Measurements from ENCODE around the gene STK40.
A peak's percentile ranks its signal among the peaks of the same experiment; 100 is the strongest.

The STK40 gene

GRCh38 chr1:36397378-36398230, 11.9 kb upstream of the STK40 start, which contains the start of gene LSM10:
LSM10 (minus strand) TSS chr1:36397908; CDS start chr1:36394129, 3,779 bp downstream.
- DNase-seq, result peak; percentile 90 to 93

- DNase-seq, result peak in 1 of 2 donors; percentile 33
Observed at GRCh38 chr1:36397083-36397377, 11.3 kb upstream of the STK40 start.

GRCh38 chr1:36396359-36396758, 10.6 kb upstream of the STK40 start:
- no peak for DNase-seq

GRCh38 chr1:36393686-36394085, 8.0 kb upstream of the STK40 start:
- no peak for DNase-seq

- DNase-seq, result no peak
Observed at GRCh38 chr1:36392836-36393235, 7.1 kb upstream of the STK40 start.

- no peak for DNase-seq
Observed at GRCh38 chr1:36391271-36391670, 5.5 kb upstream of the STK40 start.

- peak in 1 of 2 donors; percentile 33 for DNase-seq
Observed at GRCh38 chr1:36390411-36390810, 4.7 kb upstream of the STK40 start.

- peak in 1 of 2 donors; percentile 52 for DNase-seq
Observed at GRCh38 chr1:36389999-36390398, 4.3 kb upstream of the STK40 start.

- no peak for DNase-seq
Observed at GRCh38 chr1:36389261-36389660, 3.5 kb upstream of the STK40 start.

- peak in 1 of 2 donors; percentile 51 for DNase-seq
Observed at GRCh38 chr1:36387141-36387949, 1.6 kb upstream of the STK40 start.

- peak; percentile 88 to 92 for DNase-seq
Observed at GRCh38 chr1:36386265-36387140, 779 bp upstream of the STK40 start.

- peak; percentile 26 to 58 for DNase-seq
Observed at GRCh38 chr1:36384542-36385409, 948 bp downstream of the STK40 start.

- DNase-seq, result no peak
Observed at GRCh38 chr1:36383240-36383639, 2.5 kb downstream of the STK40 start.

- no peak for DNase-seq
Observed at GRCh38 chr1:36382669-36383068, 3.1 kb downstream of the STK40 start.

GRCh38 chr1:36382231-36382630, 3.5 kb downstream of the STK40 start:
- no peak for DNase-seq

- DNase-seq, result no peak
Observed at GRCh38 chr1:36381405-36381804, 4.3 kb downstream of the STK40 start.

- no peak for DNase-seq
Observed at GRCh38 chr1:36380782-36381181, 4.9 kb downstream of the STK40 start.

GRCh38 chr1:36380143-36380619, 5.5 kb downstream of the STK40 start:
- DNase-seq, result no peak

GRCh38 chr1:36377791-36378492, 7.8 kb downstream of the STK40 start:
- DNase-seq, result no peak

GRCh38 chr1:36372617-36373016, 13.1 kb downstream of the STK40 start:
- DNase-seq, result no peak

All from CD4-positive, alpha-beta T cell treated with Interferon alpha-2 for 1 hour (primary cell).